ENCODE data around the gene RBM33.

DNA sequence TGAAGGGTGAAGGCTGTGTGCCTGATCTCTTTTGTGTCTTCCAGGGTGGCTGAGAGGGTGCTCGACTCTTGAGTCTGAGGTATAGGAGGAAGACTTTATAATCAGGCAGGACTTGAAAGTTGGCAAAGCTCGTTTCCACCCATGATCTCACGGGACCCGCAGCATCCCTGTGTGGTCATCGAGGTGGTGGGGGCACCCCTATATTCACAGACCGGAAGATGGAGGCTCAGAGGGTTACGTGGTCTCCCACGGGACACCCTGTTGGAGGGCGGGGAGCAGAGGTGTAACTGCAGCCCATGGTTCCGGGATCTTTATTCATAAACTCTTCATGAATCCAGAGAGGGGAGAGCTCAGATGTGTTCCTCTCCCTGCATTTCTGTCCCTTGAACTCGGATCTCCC is 177.4 kb downstream of the RBM33 start:
- TF ChIP-seq, protein P1, sequence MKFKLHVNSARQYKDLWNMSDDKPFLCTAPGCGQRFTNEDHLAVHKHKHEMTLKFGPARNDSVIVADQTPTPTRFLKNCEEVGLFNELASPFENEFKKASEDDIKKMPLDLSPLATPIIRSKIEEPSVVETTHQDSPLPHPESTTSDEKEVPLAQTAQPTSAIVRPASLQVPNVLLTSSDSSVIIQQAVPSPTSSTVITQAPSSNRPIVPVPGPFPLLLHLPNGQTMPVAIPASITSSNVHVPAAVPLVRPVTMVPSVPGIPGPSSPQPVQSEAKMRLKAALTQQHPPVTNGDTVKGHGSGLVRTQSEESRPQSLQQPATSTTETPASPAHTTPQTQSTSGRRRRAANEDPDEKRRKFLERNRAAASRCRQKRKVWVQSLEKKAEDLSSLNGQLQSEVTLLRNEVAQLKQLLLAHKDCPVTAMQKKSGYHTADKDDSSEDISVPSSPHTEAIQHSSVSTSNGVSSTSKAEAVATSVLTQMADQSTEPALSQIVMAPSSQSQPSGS (IDR thresholded peaks at IDR 0.05; ENCODE audit: low read length), result no peak
- TF ChIP-seq RAD21 (IDR thresholded peaks at IDR 0.05 in 1 of 2, conservative IDR thresholded peaks at IDR 0.05 in 1 of 2; ENCODE audit: low read depth in 2 of 2, low read length in 2 of 2) (no peak), KDM1A (IDR thresholded peaks at IDR 0.05; ENCODE audit: borderline replicate concordance, low read length) (no peak), RFX5 (IDR thresholded peaks at IDR 0.05; ENCODE audit: borderline replicate concordance, low read depth, low read length) (no peak), RBBP5 (IDR thresholded peaks at IDR 0.05; ENCODE audit: borderline replicate concordance, low read depth, low read length) (no peak), POLR2A (IDR thresholded peaks at IDR 0.05; ENCODE audit: control extremely low read depth in 1 of 2, low read depth in 2 of 2, low read length in 2 of 2) (no peak), HDAC6 (IDR thresholded peaks at IDR 0.05; ENCODE audit: low read depth, low read length) (no peak), JUN (IDR thresholded peaks at IDR 0.05; ENCODE audit: low read depth, low read length) (no peak), BRCA1 (IDR thresholded peaks at IDR 0.05; ENCODE audit: low read depth, low read length) (no peak), HDAC2 (IDR thresholded peaks at IDR 0.05; ENCODE audit: borderline replicate concordance in 1 of 2, low read depth in 2 of 2, low read length in 2 of 2) (no peak), POU5F1 (IDR thresholded peaks at IDR 0.05; ENCODE audit: low read depth, low read length) (no peak), MAFK (IDR thresholded peaks at IDR 0.05; ENCODE audit: low read depth, low read length) (no peak)
- TF ChIP-seq, protein P2, sequence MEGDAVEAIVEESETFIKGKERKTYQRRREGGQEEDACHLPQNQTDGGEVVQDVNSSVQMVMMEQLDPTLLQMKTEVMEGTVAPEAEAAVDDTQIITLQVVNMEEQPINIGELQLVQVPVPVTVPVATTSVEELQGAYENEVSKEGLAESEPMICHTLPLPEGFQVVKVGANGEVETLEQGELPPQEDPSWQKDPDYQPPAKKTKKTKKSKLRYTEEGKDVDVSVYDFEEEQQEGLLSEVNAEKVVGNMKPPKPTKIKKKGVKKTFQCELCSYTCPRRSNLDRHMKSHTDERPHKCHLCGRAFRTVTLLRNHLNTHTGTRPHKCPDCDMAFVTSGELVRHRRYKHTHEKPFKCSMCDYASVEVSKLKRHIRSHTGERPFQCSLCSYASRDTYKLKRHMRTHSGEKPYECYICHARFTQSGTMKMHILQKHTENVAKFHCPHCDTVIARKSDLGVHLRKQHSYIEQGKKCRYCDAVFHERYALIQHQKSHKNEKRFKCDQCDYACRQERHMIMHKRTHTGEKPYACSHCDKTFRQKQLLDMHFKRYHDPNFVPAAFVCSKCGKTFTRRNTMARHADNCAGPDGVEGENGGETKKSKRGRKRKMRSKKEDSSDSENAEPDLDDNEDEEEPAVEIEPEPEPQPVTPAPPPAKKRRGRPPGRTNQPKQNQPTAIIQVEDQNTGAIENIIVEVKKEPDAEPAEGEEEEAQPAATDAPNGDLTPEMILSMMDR (IDR thresholded peaks at IDR 0.05; ENCODE audit: control extremely low read depth in 1 of 3, insufficient read depth in 1 of 3, low read depth in 1 of 3, low read length in 3 of 3), result no peak
- TF ChIP-seq, protein P3, sequence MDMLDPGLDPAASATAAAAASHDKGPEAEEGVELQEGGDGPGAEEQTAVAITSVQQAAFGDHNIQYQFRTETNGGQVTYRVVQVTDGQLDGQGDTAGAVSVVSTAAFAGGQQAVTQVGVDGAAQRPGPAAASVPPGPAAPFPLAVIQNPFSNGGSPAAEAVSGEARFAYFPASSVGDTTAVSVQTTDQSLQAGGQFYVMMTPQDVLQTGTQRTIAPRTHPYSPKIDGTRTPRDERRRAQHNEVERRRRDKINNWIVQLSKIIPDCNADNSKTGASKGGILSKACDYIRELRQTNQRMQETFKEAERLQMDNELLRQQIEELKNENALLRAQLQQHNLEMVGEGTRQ (IDR thresholded peaks at IDR 0.05; ENCODE audit: low read length), result no peak
